ENCODE results near the gene RANBP3.
"Not testable (repeated sequence)": the region's sequence is repeated elsewhere in the genome, so short reads cannot be mapped to it uniquely, and the experiment has no call there.

The RANBP3 gene

GRCh38 chr19:5966941-5967340 lies 11.0 kb downstream of the RANBP3 start:
- no peak for TF ChIP-seq CTCF (IDR thresholded peaks at IDR 0.05; ENCODE audit: borderline replicate concordance, control extremely low read depth, extremely low read depth, insufficient read depth, missing control alignments)
- DNase-seq (ENCODE audit: low spot score) = no peak
- in situ Hi-C loops (cut with MboI; ENCODE audit: low sequenced_read_pairs, unreplicated experiment) = no loop called here

- no peak for DNase-seq (ENCODE audit: low spot score)
- TF ChIP-seq CTCF (IDR thresholded peaks at IDR 0.05; ENCODE audit: borderline replicate concordance, control extremely low read depth, extremely low read depth, insufficient read depth, missing control alignments) = no peak
- in situ Hi-C loops (cut with MboI; ENCODE audit: low sequenced_read_pairs, unreplicated experiment) = no loop called here
Observed at GRCh38 chr19:5966215-5966614, 11.7 kb downstream of the RANBP3 start.

- in situ Hi-C loops (cut with MboI; ENCODE audit: low sequenced_read_pairs, unreplicated experiment) = no loop called here
Observed at GRCh38 chr19:5964816-5965565, 12.9 kb downstream of the RANBP3 start.

GRCh38 chr19:5963855-5964254 lies 14.1 kb downstream of the RANBP3 start:
- no peak for DNase-seq (ENCODE audit: low spot score)
- in situ Hi-C loops (cut with MboI; ENCODE audit: low sequenced_read_pairs, unreplicated experiment) = no loop called here
- no peak for TF ChIP-seq CTCF (IDR thresholded peaks at IDR 0.05; ENCODE audit: borderline replicate concordance, control extremely low read depth, extremely low read depth, insufficient read depth, missing control alignments)

More at GRCh38 chr19:5964816-5965565, 12.9 kb downstream of the RANBP3 start:
- DNase-seq (ENCODE audit: low spot score) = no peak
- TF ChIP-seq CTCF (IDR thresholded peaks at IDR 0.05; ENCODE audit: borderline replicate concordance, control extremely low read depth, extremely low read depth, insufficient read depth, missing control alignments) = no peak

GRCh38 chr19:5963259-5963658 lies 14.7 kb downstream of the RANBP3 start:
- DNase-seq (ENCODE audit: low spot score); in situ Hi-C loops (cut with MboI; ENCODE audit: low sequenced_read_pairs, unreplicated experiment): not testable (repeated sequence)

- no peak for TF ChIP-seq CTCF (IDR thresholded peaks at IDR 0.05; ENCODE audit: borderline replicate concordance, control extremely low read depth, extremely low read depth, insufficient read depth, missing control alignments)
- DNase-seq (ENCODE audit: low spot score) = no peak
- in situ Hi-C loops (cut with MboI; ENCODE audit: low sequenced_read_pairs, unreplicated experiment) = no loop called here
Observed at GRCh38 chr19:5961969-5962945, 15.7 kb downstream of the RANBP3 start.

- DNase-seq (ENCODE audit: low spot score); in situ Hi-C loops (cut with MboI; ENCODE audit: low sequenced_read_pairs, unreplicated experiment): not testable (repeated sequence)
Observed at GRCh38 chr19:5961641-5961968, 16.3 kb downstream of the RANBP3 start.

Data from GM13976 (cell line).